NT2/D1 (cell line): ENCODE measurements around the gene FBXL7.

Source experiments
- DNase-seq: peaks from one replicate; pipeline ENCODE4 v3.0.0-alpha.2; 2011; ENCODE audit warnings: low read depth, low spot score
- H3K27me3 ChIP-seq: 2 replicates; pipeline ENCODE4 v1.6.0; 2011; ENCODE audit warnings: mild to moderate bottlenecking; ENCODE audit not compliant: insufficient read length, insufficient read depth
- H3K36me3 ChIP-seq: 2 replicates; pipeline ENCODE4 v1.6.1; 2011; ENCODE audit warnings: mild to moderate bottlenecking, low read length, mixed read lengths; ENCODE audit not compliant: insufficient read depth, insufficient read length
- H3K4me1 ChIP-seq: 2 replicates; pipeline ENCODE4 v1.5.1; 2011; ENCODE audit not compliant: insufficient read depth, insufficient read length
- H3K4me3 ChIP-seq: 2 replicates; pipeline ENCODE4 v1.5.1; 2011; ENCODE audit warnings: low read depth; ENCODE audit not compliant: insufficient read length
- H3K9ac ChIP-seq: 2 replicates; pipeline ENCODE4 v1.6.0; 2011; ENCODE audit warnings: low read depth; ENCODE audit not compliant: insufficient read length
- H3K9me3 ChIP-seq: 2 replicates; pipeline ENCODE4 v1.5.1; 2011; ENCODE audit warnings: mild to moderate bottlenecking, low read length; ENCODE audit not compliant: insufficient read depth
- SUZ12 ChIP-seq: IDR thresholded peaks from 2 replicates; pipeline ENCODE4 v1.6.1; 2011; ENCODE audit not compliant: insufficient read length, insufficient read depth; ENCODE audit errors: extremely low read depth
- YY1 ChIP-seq: IDR thresholded peaks from 2 replicates; pipeline ENCODE4 v1.6.1; 2011; ENCODE audit not compliant: insufficient read length, insufficient read depth
- ZNF274 ChIP-seq: IDR thresholded peaks from 2 replicates; pipeline ENCODE4 v1.6.1; 2011; ENCODE audit warnings: mild to moderate bottlenecking, low read depth, low read length

The FBXL7 gene

GRCh38 chr5:15664961-15665360 lies 165.0 kb downstream of the FBXL7 start:
- Histone ChIP-seq H3K36me3 (no peaks in the 10 kb centered on the region), H3K4me3 (no peak overlapping the region), H3K27me3 (no peaks in the 10 kb centered on the region), H3K9ac (no peak overlapping the region), H3K9me3 (no peaks in the 10 kb centered on the region), H3K4me1 (no peaks in the 10 kb centered on the region)
- TF ChIP-seq SUZ12 (no peak), YY1 (no peak), ZNF274 (no peak)
- no peak for DNase-seq

GRCh38 chr5:15669826-15670225 lies 169.8 kb downstream of the FBXL7 start:
- Histone ChIP-seq H3K9ac (no peak overlapping the region), H3K4me1 (no peaks in the 10 kb centered on the region), H3K9me3 (no peaks in the 10 kb centered on the region), H3K36me3 (no peaks in the 10 kb centered on the region), H3K27me3 (no peaks in the 10 kb centered on the region), H3K4me3 (no peak overlapping the region)
- no peak for DNase-seq
- TF ChIP-seq SUZ12, result no peak
- TF ChIP-seq ZNF274, result no peak
- no peak for TF ChIP-seq YY1

- Histone ChIP-seq H3K27me3 (no peaks in the 10 kb centered on the region), H3K36me3 (no peaks in the 10 kb centered on the region), H3K4me1 (no peaks in the 10 kb centered on the region), H3K4me3 (no peak overlapping the region), H3K9ac (no peak overlapping the region), H3K9me3 (no peaks in the 10 kb centered on the region)
- no peak for TF ChIP-seq ZNF274
- TF ChIP-seq SUZ12, result no peak
- no peak for TF ChIP-seq YY1
- no peak for DNase-seq
Measured at GRCh38 chr5:15674716-15675115, 174.7 kb downstream of the FBXL7 start.

- DNase-seq, result no peak
- Histone ChIP-seq H3K4me3 (no peak overlapping the region), H3K36me3 (no peaks in the 10 kb centered on the region), H3K27me3 (no peaks in the 10 kb centered on the region), H3K4me1 (no peaks in the 10 kb centered on the region), H3K9me3 (no peaks in the 10 kb centered on the region), H3K9ac (no peak overlapping the region)
- TF ChIP-seq SUZ12, result no peak
- no peak for TF ChIP-seq ZNF274
- no peak for TF ChIP-seq YY1
Measured at GRCh38 chr5:15676591-15676990, 176.6 kb downstream of the FBXL7 start.

- DNase-seq, result no peak
- Histone ChIP-seq H3K4me3 (no peak overlapping the region), H3K9me3 (no peaks in the 10 kb centered on the region), H3K27me3 (no peaks in the 10 kb centered on the region), H3K36me3 (no peaks in the 10 kb centered on the region), H3K9ac (no peak overlapping the region), H3K4me1 (no peaks in the 10 kb centered on the region)
- TF ChIP-seq YY1, result no peak
- TF ChIP-seq SUZ12, result no peak
- no peak for TF ChIP-seq ZNF274
Measured at GRCh38 chr5:15679161-15679560, 179.2 kb downstream of the FBXL7 start.

- H3K27me3 ChIP-seq, result no peaks in the 10 kb centered on the region
- no peak overlapping the region for H3K4me3 ChIP-seq
- TF ChIP-seq ZNF274, result no peak
- no peak for TF ChIP-seq SUZ12
- TF ChIP-seq YY1, result no peak
Measured at GRCh38 chr5:15680455-15680854, 180.5 kb downstream of the FBXL7 start.

GRCh38 chr5:15682122-15682521 lies 182.1 kb downstream of the FBXL7 start:
- no peak overlapping the region for H3K4me3 ChIP-seq
- no peak overlapping the region for H3K9ac ChIP-seq
- H3K9me3 ChIP-seq, result no peaks in the 10 kb centered on the region
- H3K36me3 ChIP-seq, result no peaks in the 10 kb centered on the region
- no peak for DNase-seq
- no peaks in the 10 kb centered on the region for H3K27me3 ChIP-seq
- no peaks in the 10 kb centered on the region for H3K4me1 ChIP-seq
- no peak for TF ChIP-seq SUZ12
- no peak for TF ChIP-seq YY1
- no peak for TF ChIP-seq ZNF274

More at GRCh38 chr5:15680455-15680854, 180.5 kb downstream of the FBXL7 start:
- H3K4me1 ChIP-seq, result no peaks in the 10 kb centered on the region
- H3K36me3 ChIP-seq, result no peaks in the 10 kb centered on the region
- H3K9ac ChIP-seq, result no peak overlapping the region
- H3K9me3 ChIP-seq, result no peaks in the 10 kb centered on the region
- DNase-seq, result no peak

- Histone ChIP-seq H3K4me1 (no peaks in the 10 kb centered on the region), H3K4me3 (no peak overlapping the region), H3K9ac (no peak overlapping the region), H3K27me3 (no peaks in the 10 kb centered on the region), H3K9me3 (no peaks in the 10 kb centered on the region), H3K36me3 (no peaks in the 10 kb centered on the region)
- no peak for DNase-seq
- no peak for TF ChIP-seq ZNF274
- no peak for TF ChIP-seq SUZ12
- TF ChIP-seq YY1, result no peak
Measured at GRCh38 chr5:15682566-15682965, 182.6 kb downstream of the FBXL7 start.
